Stimulated activated CD8-positive, alpha-beta memory T cell treated with anti-CD3 and anti-CD28 coated beads, Interleukin-12 subunit alpha, Interleukin-12 subunit beta, amount 100 ng/mL, for 4 hours (primary cell): ENCODE data around the gene SLC1A4.
"Not testable (repeated sequence)": the region's sequence is repeated elsewhere in the genome, so short reads cannot be mapped to it uniquely, and the experiment has no call there.

Experiments
- DNase-seq: peaks from one replicate; pipeline ENCODE4 v3.0.0-alpha.2; 2020; ENCODE audit warnings: low read depth

SLC1A4 gene

GRCh38 chr2:65026704-65027464 is 37.7 kb downstream of the SLC1A4 start:
- DNase-seq = no peak

GRCh38 chr2:65027616-65028244 is 38.5 kb downstream of the SLC1A4 start:
- no peak for DNase-seq

GRCh38 chr2:65030476-65031332 is 41.5 kb downstream of the SLC1A4 start:
- no peak for DNase-seq

- DNase-seq = no peak
Observed at GRCh38 chr2:65031341-65032018, 42.3 kb downstream of the SLC1A4 start.

GRCh38 chr2:65032019-65032975 is 43.1 kb downstream of the SLC1A4 start:
- no peak for DNase-seq

GRCh38 chr2:65033178-65033577 is 44.0 kb downstream of the SLC1A4 start:
- DNase-seq = no peak

GRCh38 chr2:65033667-65034066 is 44.5 kb downstream of the SLC1A4 start:
- not testable (repeated sequence) for DNase-seq

- DNase-seq = no peak
Observed at GRCh38 chr2:65035351-65035943, 46.2 kb downstream of the SLC1A4 start.

- DNase-seq = no peak
Observed at GRCh38 chr2:65037178-65037577, 48.0 kb downstream of the SLC1A4 start.

- no peak for DNase-seq
Observed at GRCh38 chr2:65039640-65040039, 50.4 kb downstream of the SLC1A4 start.

GRCh38 chr2:65040400-65041261 is 51.4 kb downstream of the SLC1A4 start:
- peak; percentile 35 for DNase-seq

- DNase-seq = no peak
Observed at GRCh38 chr2:65043001-65043400, 53.8 kb downstream of the SLC1A4 start.

- DNase-seq = no peak
Observed at GRCh38 chr2:65044097-65044735, 55.0 kb downstream of the SLC1A4 start.

GRCh38 chr2:65045651-65046050 is 56.5 kb downstream of the SLC1A4 start:
- no peak for DNase-seq

- DNase-seq = no peak
Observed at GRCh38 chr2:65046633-65047407, 57.6 kb downstream of the SLC1A4 start.

- DNase-seq = no peak
Observed at GRCh38 chr2:65049010-65049639, 59.9 kb downstream of the SLC1A4 start.

GRCh38 chr2:65050931-65051330 is 61.7 kb downstream of the SLC1A4 start:
- DNase-seq = no peak

GRCh38 chr2:65053199-65053598 is 64.0 kb downstream of the SLC1A4 start:
- DNase-seq = no peak
